Neural progenitor cell (in vitro differentiated cells): ENCODE data around the gene MKNK2.

Source experiments
- CTCF ChIP-seq: fragments of 200-600 bp; sonication (generic); IDR thresholded peaks from 2 replicates; pipeline ENCODE4 v1.5.1; 2017; ENCODE audit warnings: antibody characterized with exemption, mild to moderate bottlenecking
- EZH2phosphoT487 ChIP-seq: fragments of 200-600 bp; sonication (generic); IDR thresholded peaks from 2 replicates; pipeline ENCODE4 v1.6.1; 2017; ENCODE audit warnings: antibody characterized with exemption

GRCh38 chr19:2003874-2004273 lies 47.2 kb downstream of the MKNK2 start:
- TF ChIP-seq CTCF, result no peak
- no peak for TF ChIP-seq EZH2phosphoT487
